LHCN-M2 (cell line): ENCODE measurements around the gene NDUFC1. TPM values are rescaled to one million over a fixed set of nuclear protein-coding genes. Genes with fewer than 3 reads are reported as not detected.
A peak's percentile ranks its signal among the peaks of the same experiment; 100 is the strongest.

Experiments used
- DNase-seq: peaks from one replicate; pipeline ENCODE4 v3.0.0-alpha.2; 2012; ENCODE audit warnings: low read depth
- total RNA-seq: library from RNA; depleted of rRNA; stranded (reverse); fragments of >200 nt; gene quantifications from 2 replicates; pipeline ENCODE4 v1.2.3, GENCODE V29; 2014; rRNA removed

The NDUFC1 gene
- total RNA-seq, 1 experiment from 2014 or later = 34.4 TPM

DNA sequence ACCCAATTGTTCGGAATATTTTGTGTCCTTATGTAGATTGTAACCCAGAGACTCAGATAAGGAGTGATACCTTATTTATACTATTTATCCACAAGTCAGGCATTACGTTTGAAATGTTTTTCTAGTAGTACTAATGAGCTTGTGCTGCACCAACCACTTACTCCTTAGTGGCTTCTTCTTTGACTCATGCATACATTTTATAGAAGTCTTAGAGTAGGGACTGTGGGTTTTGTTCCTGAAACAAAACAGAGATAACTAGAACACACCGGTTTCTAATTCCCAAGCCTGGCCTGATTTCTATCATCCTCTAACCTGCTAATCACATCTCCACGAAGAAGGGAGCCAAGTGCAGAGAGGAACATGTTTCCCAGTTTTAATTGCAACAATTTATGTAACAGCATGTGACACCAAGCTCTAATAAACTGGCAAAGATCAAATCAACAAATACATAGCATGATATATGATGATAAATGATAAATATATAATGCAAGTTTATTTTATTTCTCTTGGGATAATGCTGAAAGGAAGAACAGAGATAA, 54.5 kb downstream of the NDUFC1 start:
- no peak for DNase-seq

DNA sequence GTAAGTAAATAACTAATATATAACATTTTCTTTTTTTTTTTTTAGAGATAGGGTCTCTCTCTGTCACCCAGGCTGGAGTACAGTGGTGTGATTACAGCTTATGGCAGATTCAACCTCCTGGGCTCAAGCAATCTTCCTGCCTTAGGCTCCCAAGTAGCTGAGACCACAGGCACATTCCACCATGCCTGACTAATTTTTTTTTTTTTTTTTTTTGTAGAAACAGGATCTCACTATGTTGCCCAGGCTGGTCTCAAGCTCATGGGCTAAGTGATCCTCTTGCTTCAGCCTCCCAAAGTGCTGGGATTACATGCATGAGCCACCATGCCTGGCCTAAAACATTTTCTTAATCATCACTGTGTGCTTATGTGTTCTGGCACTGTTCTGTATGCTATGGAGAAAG, 55.0 kb downstream of the NDUFC1 start:
- DNase-seq = peak; percentile 38

DNA sequence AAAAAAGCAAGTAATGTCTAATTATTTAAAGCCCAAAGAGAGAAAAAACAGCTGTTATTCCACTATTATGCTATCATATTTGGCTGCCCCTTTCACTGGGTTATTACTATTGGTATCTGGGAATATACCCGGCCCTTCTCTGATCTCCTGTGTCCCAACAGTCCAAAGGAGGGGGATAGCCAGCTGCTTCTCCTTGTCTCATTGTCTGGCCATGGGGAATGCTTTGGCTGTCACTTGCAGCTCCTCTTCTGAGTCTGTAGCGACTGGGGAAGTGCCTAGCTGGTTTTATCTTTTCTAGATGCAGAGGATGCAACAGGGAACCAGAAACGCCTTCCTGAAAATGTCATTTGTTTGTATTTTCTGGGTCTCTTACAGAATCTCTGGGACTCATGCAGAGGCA, 56.1 kb downstream of the NDUFC1 start:
- DNase-seq = peak; percentile 55

DNA sequence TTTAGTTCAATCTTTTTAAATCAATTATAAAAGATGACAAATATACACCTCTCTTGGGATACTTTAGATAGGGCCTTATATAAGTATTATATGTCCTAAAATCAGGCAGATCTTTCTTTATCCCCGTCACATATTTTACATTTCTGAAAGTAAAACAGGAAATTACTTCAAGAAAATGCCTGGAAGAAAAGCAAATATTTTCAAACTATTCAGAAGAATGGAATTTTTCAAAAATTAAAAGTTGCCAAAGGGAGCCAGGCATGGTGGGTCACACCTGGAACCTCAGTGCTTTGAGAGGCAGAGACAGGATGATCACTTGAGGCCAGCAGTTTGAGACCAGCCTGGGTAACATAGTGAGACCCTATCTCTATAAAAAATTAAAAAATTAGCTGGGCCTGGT, 56.7 kb downstream of the NDUFC1 start:
- peak; percentile 10 for DNase-seq

DNA sequence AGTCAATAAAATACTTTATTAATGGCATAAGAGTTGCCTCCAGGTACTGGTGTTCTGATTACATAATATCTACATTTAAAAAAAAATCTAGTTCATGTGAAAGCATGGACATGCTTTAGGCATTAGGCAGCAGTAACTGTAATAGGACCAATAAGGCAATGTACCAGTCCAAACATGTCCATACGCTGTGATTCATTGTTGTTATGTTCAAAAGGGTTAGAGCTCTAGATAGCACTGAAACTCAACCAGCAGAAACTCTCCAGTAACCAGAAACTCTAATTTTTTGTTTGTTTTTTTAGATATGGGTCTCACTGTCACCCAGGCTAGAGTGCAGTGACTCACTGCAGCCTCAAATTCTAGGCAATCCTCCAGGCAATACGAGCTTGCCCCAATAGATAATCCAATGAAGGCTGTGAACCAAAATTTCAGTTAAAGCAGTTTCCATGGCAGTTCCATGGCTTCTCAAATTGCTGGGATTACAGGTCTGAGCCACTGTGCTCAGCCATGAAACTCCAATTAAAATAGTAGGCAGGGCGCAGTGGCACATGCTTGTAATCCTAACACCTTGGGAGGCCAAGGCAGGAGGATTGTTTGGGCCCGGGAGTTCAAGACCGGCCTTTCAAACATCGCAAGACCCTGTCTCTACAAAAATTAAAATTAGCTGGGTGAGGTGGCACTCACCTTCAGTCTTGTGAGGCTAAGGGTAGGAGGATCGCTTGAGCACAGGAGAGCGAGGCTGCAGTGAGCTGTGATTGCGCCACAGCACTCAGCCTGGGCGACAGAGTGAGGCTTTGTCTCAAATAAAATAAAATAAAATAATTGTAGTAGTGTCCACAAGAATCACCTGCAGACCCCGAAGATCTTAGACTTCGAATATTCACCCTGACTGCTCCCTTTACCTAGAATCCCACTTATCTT, 58.6 kb downstream of the NDUFC1 start:
- peak; percentile 98 for DNase-seq

DNA sequence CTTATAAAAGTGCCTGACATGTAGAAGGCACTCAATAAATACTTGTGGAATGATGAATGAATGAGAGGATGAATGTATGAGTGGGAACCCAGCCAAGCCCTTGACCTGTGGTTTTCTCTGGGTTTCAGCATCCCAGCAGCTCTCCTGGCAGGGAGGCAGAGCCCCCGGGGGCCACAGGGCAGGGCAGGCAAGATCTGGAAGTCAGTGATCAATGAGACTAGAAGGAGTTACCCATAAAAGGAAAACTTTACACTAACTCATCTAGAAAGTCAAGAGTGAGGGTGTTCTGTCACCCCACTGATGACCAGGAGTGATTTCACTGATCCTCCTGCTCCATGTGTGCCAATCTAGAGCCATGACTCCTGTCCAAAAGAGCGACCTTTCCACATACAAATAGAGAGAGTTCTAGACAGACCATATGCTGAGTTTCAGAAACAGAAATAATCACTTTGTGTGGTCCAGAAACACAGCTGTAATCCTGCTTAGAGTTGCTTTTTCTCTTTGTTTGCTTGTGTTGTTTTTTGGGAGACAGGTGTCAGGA, 59.7 kb downstream of the NDUFC1 start:
- DNase-seq = peak; percentile 82

DNA sequence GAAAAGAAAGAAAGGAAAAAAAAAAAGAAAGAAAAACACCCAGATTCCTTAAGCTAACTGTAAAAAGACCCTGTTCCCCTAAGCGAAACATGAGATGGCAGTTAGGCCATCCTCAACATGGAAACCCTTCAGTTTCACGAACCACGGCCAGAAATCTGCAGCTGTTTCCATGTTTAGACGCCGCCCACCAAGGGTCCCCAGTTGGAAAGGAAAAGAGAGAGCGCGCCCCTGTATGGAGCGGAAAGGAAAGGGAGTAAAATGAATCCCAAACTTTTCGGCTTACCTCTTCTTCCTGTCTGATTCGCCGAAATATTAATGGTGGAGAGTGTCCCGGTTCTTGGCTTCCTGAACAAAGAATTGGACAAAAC, 60.5 kb downstream of the NDUFC1 start:
- no peak for DNase-seq

DNA sequence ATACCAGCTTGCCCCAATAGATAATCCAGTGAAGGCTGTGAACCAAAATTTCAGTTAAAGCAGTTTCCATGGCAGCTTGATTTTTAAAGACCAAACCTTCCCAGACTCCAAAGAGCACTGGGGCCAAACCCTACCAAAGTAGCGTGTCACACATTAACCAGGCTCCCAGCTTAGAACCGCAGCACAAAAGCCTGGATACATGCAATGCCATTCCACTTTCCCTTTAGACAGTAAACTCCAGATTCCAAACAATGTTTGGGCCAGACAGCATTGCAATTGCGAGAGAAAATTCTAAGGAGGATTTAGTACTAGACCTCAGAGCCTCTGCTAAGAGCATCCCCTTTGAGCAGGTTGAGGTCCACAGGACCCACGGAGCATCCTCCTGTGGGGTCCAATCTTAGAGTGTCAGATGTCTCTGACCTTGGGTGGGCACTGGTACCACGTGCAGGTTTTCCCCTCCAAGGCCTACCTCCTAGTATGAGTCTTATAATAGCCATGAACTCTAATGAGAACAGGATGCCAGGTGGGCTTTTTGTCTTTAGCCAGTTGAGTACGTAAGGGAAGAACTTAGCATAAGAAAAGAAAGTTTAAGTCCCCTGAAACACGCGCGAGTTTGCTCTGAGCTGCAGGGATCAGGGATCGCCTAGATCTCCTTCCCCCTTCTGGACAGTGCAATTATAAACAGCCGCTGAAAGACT, 61.0 kb downstream of the NDUFC1 start:
- DNase-seq = no peak

Other genes with a start within 250 kb of the NDUFC1 start
- 20.5 and 21.1 TPM in 2 replicates for gene ELF2, start 125.3 kb downstream of the NDUFC1 start, total RNA-seq
- gene MGARP, start 22.3 kb downstream of the NDUFC1 start, total RNA-seq = 1.8 and 2.1 TPM in 2 replicates
- gene NAA15, start 972 bp downstream of the NDUFC1 start, total RNA-seq = 45.7 and 60.3 TPM in 2 replicates
- 3.6 and 3.7 TPM in 2 replicates for gene RAB33B, start 151.6 kb upstream of the NDUFC1 start, total RNA-seq